Activated naive CD4-positive, alpha-beta T cell treated with anti-CD3 and anti-CD28 coated beads, Interleukin-2, amount 50 U/mL, for 24 hours (primary cell): Measurements from ENCODE around the gene PILRB.
"Not testable (repeated sequence)": the region's sequence is repeated elsewhere in the genome, so short reads cannot be mapped to it uniquely, and the experiment has no call there.

Source experiments
- H3K27ac Mint-ChIP-seq: one replicate; pipeline ENCODE4 v1.8.0; 2021; ENCODE audit warnings: mild to moderate bottlenecking, mixed read lengths
- H3K27me3 Mint-ChIP-seq: one replicate; pipeline ENCODE4 v1.8.0; 2021; ENCODE audit warnings: mixed read lengths
- H3K36me3 Mint-ChIP-seq: one replicate; pipeline ENCODE4 v1.8.0; 2021; ENCODE audit warnings: mixed read lengths
- H3K4me1 Mint-ChIP-seq: one replicate; pipeline ENCODE4 v1.8.0; 2021; ENCODE audit warnings: mixed read lengths
- H3K4me3 Mint-ChIP-seq: one replicate; pipeline ENCODE4 v1.8.0; 2021; ENCODE audit warnings: mild to moderate bottlenecking, mixed read lengths
- H3K9me3 Mint-ChIP-seq: one replicate; pipeline ENCODE4 v1.8.0; 2021; ENCODE audit warnings: mixed read lengths

Gene PILRB

GRCh38 chr7:100349757-100350156 is 8.2 kb upstream of the PILRB start:
- Mint-ChIP-seq H3K9me3 (no peaks in the 10 kb centered on the region), H3K27me3 (no peaks in the 10 kb centered on the region), H3K27ac (peak overlapping the region; percentile 62), H3K36me3 (peaks cover 22% of the 10 kb centered on the region), H3K4me3 (no peak overlapping the region), H3K4me1 (peaks cover 41% of the 10 kb centered on the region)

GRCh38 chr7:100351657-100352058 is 6.3 kb upstream of the PILRB start:
- Mint-ChIP-seq H3K4me3 (peak overlapping the region; percentile 60), H3K36me3 (peaks cover 23% of the 10 kb centered on the region), H3K27ac (peak overlapping the region; percentile 51), H3K4me1 (peaks cover 36% of the 10 kb centered on the region), H3K27me3 (no peaks in the 10 kb centered on the region), H3K9me3 (no peaks in the 10 kb centered on the region)

GRCh38 chr7:100352230-100352781 is 5.6 kb upstream of the PILRB start:
- Mint-ChIP-seq H3K4me1 (peaks cover 36% of the 10 kb centered on the region), H3K36me3 (peaks cover 20% of the 10 kb centered on the region), H3K4me3 (peak overlapping the region; percentile 73)
- H3K27ac Mint-ChIP-seq, H3K27me3 Mint-ChIP-seq, H3K9me3 Mint-ChIP-seq: not testable (repeated sequence)

GRCh38 chr7:100352984-100353684 is 4.8 kb upstream of the PILRB start:
- H3K36me3 Mint-ChIP-seq: peaks cover 15% of the 10 kb centered on the region
- H3K4me3 Mint-ChIP-seq: peak overlapping the region; percentile 73
- no peak overlapping the region for H3K27ac Mint-ChIP-seq
- H3K4me1 Mint-ChIP-seq: peaks cover 36% of the 10 kb centered on the region
- H3K27me3 Mint-ChIP-seq: no peaks in the 10 kb centered on the region
- H3K9me3 Mint-ChIP-seq: no peaks in the 10 kb centered on the region

- Mint-ChIP-seq H3K27ac (peak overlapping the region; percentile 68), H3K36me3 (peaks cover 14% of the 10 kb centered on the region), H3K27me3 (no peaks in the 10 kb centered on the region), H3K4me1 (peaks cover 36% of the 10 kb centered on the region), H3K9me3 (no peaks in the 10 kb centered on the region), H3K4me3 (peak overlapping the region; percentile 73)
Observed at GRCh38 chr7:100353685-100354330, 4.1 kb upstream of the PILRB start.

GRCh38 chr7:100356416-100357068 is 1.4 kb upstream of the PILRB start:
- Mint-ChIP-seq H3K36me3 (peaks cover 12% of the 10 kb centered on the region), H3K4me1 (peaks cover 21% of the 10 kb centered on the region), H3K27me3 (no peaks in the 10 kb centered on the region), H3K4me3 (no peak overlapping the region), H3K27ac (no peak overlapping the region), H3K9me3 (no peaks in the 10 kb centered on the region)

GRCh38 chr7:100357131-100357561 is 771 bp upstream of the PILRB start:
- peaks cover 13% of the 10 kb centered on the region for H3K36me3 Mint-ChIP-seq
- H3K27me3 Mint-ChIP-seq: no peaks in the 10 kb centered on the region
- H3K9me3 Mint-ChIP-seq: no peaks in the 10 kb centered on the region
- H3K27ac Mint-ChIP-seq: peak overlapping the region; percentile 35
- no peak overlapping the region for H3K4me3 Mint-ChIP-seq
- H3K4me1 Mint-ChIP-seq: peaks cover 18% of the 10 kb centered on the region

GRCh38 chr7:100358857-100359212 is 918 bp downstream of the PILRB start:
- Mint-ChIP-seq H3K27ac (no peak overlapping the region), H3K4me1 (peaks cover 8% of the 10 kb centered on the region), H3K4me3 (no peak overlapping the region), H3K36me3 (peaks cover 20% of the 10 kb centered on the region), H3K27me3 (no peaks in the 10 kb centered on the region), H3K9me3 (no peaks in the 10 kb centered on the region)

- H3K27me3 Mint-ChIP-seq: no peaks in the 10 kb centered on the region
- peaks cover 22% of the 10 kb centered on the region for H3K36me3 Mint-ChIP-seq
- H3K27ac Mint-ChIP-seq: no peak overlapping the region
- peaks cover 3% of the 10 kb centered on the region for H3K4me1 Mint-ChIP-seq
- no peak overlapping the region for H3K4me3 Mint-ChIP-seq
- no peaks in the 10 kb centered on the region for H3K9me3 Mint-ChIP-seq
Observed at GRCh38 chr7:100360135-100360854, 2.4 kb downstream of the PILRB start.

GRCh38 chr7:100363098-100363497 is 5.2 kb downstream of the PILRB start:
- Mint-ChIP-seq H3K27me3 (no peaks in the 10 kb centered on the region), H3K4me1 (peaks cover 25% of the 10 kb centered on the region), H3K4me3 (no peak overlapping the region), H3K27ac (no peak overlapping the region), H3K9me3 (no peaks in the 10 kb centered on the region), H3K36me3 (peaks cover 30% of the 10 kb centered on the region)

GRCh38 chr7:100363797-100364196 is 5.9 kb downstream of the PILRB start:
- Mint-ChIP-seq H3K36me3 (peaks cover 29% of the 10 kb centered on the region), H3K4me1 (peaks cover 25% of the 10 kb centered on the region)
- H3K27me3 Mint-ChIP-seq, H3K27ac Mint-ChIP-seq, H3K9me3 Mint-ChIP-seq, H3K4me3 Mint-ChIP-seq: not testable (repeated sequence)

GRCh38 chr7:100364480-100364879 is 6.6 kb downstream of the PILRB start:
- no peaks in the 10 kb centered on the region for H3K9me3 Mint-ChIP-seq
- H3K27me3 Mint-ChIP-seq: no peaks in the 10 kb centered on the region
- peak overlapping the region; percentile 3 for H3K27ac Mint-ChIP-seq
- H3K4me1 Mint-ChIP-seq: peaks cover 25% of the 10 kb centered on the region
- H3K4me3 Mint-ChIP-seq: no peak overlapping the region
- peaks cover 29% of the 10 kb centered on the region for H3K36me3 Mint-ChIP-seq

- Mint-ChIP-seq H3K36me3 (peaks cover 23% of the 10 kb centered on the region), H3K4me3 (peak overlapping the region; percentile 44), H3K4me1 (peaks cover 25% of the 10 kb centered on the region), H3K27ac (peak overlapping the region; percentile 55)
- H3K9me3 Mint-ChIP-seq, H3K27me3 Mint-ChIP-seq: not testable (repeated sequence)
Observed at GRCh38 chr7:100365998-100366367, 8.1 kb downstream of the PILRB start.

GRCh38 chr7:100366411-100367250 is 8.7 kb downstream of the PILRB start:
- H3K27ac Mint-ChIP-seq: peak overlapping the region; percentile 55
- H3K9me3 Mint-ChIP-seq: no peaks in the 10 kb centered on the region
- H3K36me3 Mint-ChIP-seq: peaks cover 22% of the 10 kb centered on the region
- H3K27me3 Mint-ChIP-seq: no peaks in the 10 kb centered on the region
- peak overlapping the region; percentile 44 for H3K4me3 Mint-ChIP-seq
- peaks cover 28% of the 10 kb centered on the region for H3K4me1 Mint-ChIP-seq

- Mint-ChIP-seq H3K27ac (peak overlapping the region; percentile 85), H3K36me3 (peaks cover 20% of the 10 kb centered on the region), H3K4me1 (peaks cover 34% of the 10 kb centered on the region), H3K27me3 (no peaks in the 10 kb centered on the region), H3K9me3 (no peaks in the 10 kb centered on the region), H3K4me3 (no peak overlapping the region)
Observed at GRCh38 chr7:100367251-100367620, 9.3 kb downstream of the PILRB start.
